ENCODE measurements around the gene AGBL4. TPM values are rescaled to one million over a fixed set of nuclear protein-coding genes. Genes with fewer than 3 reads are reported as not detected.

AGBL4 gene
- total and polyA plus RNA-seq, 8 donors = 0.32 to 1.3 (median 0.87) TPM

DNA sequence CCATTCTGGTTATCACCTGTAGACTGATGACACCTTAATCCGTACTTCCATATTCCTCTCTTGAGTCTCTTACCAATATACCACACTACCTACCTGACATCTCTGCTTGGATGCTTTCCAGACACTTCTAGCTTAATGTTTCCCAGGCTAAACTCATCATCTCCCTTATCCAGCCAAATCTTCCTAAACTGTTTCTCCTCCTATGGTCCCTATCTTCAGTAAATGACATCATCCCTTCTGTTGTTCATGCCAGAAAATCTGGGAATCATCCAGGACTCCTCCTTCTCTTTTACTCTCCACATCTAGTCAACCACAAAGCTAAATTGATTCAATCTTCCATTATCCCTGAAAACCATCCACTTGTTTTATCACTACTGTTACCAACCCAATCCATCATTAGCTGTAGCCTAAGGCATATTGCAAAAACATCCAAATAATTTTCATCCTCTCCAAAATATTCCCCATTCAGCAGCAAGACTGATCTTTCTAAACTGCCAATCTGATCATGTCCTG is 783.0 kb downstream of the AGBL4 start:
- Histone ChIP-seq H3K4me1 (no peaks in the 10 kb centered on the region), H3K9me3 (peaks cover 0 to 16% of the 10 kb centered on the region in 2 donors), H3K4me3 (no peak overlapping the region), H3K27ac (no peak overlapping the region), H3K36me3 (no peaks in the 10 kb centered on the region), H3K27me3 (no peaks in the 10 kb centered on the region)
- DNase-seq (no peak), ATAC-seq (no peak)
- TF ChIP-seq, protein P1, sequence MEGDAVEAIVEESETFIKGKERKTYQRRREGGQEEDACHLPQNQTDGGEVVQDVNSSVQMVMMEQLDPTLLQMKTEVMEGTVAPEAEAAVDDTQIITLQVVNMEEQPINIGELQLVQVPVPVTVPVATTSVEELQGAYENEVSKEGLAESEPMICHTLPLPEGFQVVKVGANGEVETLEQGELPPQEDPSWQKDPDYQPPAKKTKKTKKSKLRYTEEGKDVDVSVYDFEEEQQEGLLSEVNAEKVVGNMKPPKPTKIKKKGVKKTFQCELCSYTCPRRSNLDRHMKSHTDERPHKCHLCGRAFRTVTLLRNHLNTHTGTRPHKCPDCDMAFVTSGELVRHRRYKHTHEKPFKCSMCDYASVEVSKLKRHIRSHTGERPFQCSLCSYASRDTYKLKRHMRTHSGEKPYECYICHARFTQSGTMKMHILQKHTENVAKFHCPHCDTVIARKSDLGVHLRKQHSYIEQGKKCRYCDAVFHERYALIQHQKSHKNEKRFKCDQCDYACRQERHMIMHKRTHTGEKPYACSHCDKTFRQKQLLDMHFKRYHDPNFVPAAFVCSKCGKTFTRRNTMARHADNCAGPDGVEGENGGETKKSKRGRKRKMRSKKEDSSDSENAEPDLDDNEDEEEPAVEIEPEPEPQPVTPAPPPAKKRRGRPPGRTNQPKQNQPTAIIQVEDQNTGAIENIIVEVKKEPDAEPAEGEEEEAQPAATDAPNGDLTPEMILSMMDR (IDR thresholded peaks at IDR 0.05) = no peak
- intact Hi-C loops (cut with DNase I) = no loop called here

DNA sequence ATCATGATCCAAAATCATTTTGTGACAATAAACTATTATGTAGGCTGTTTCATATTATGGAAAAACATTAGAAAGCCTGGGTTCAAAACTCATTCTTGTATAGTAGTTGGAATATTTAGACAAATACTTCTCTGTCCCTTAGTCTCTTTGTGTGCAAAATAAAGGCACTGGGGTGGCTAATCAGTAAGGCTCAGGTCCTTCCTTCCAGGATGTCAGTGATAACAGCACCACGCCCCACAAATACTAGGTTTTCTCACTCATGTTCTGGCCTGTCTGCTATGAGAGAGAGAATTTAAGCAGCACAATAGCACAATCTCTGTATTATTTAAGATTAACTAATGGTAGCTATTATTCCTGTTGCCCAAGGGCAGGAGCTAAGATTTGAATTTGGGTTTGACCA is 788.8 kb downstream of the AGBL4 start:
- Histone ChIP-seq H3K27me3 (no peaks in the 10 kb centered on the region), H3K9me3 (peaks cover 0 to 16% of the 10 kb centered on the region in 2 donors), H3K36me3 (no peaks in the 10 kb centered on the region), H3K4me3 (no peak overlapping the region), H3K27ac (no peak overlapping the region), H3K4me1 (no peaks in the 10 kb centered on the region)
- DNase-seq = no peak
- intact Hi-C loops (cut with DNase I) = no loop called here
- TF ChIP-seq, protein P1 (IDR thresholded peaks at IDR 0.05) = no peak
- no peak for ATAC-seq

DNA sequence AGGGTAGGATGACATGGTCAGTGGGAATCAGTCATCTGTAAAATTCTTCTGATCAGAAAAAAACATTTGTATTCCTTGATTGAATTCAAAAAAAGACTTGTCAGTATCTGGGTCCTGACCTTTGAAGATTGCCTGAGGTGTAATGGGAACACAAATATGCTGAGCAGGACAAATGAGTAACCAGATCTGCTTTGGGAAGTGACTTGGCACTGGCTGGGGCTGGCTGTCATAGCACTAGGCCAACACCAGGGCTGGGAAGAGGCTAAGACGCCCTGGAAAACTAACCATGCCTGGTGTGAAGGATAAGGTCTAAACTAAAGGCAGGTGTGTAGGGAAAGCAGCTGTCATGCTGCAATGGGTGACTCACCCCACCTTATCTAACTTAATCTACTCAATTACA is 794.2 kb downstream of the AGBL4 start:
- H3K27ac ChIP-seq = no peak overlapping the region
- no peaks in the 10 kb centered on the region for H3K4me1 ChIP-seq
- H3K27me3 ChIP-seq = no peaks in the 10 kb centered on the region
- no peak overlapping the region for H3K4me3 ChIP-seq
- TF ChIP-seq, protein P1 (IDR thresholded peaks at IDR 0.05) = no peak
- no peak for DNase-seq
- H3K36me3 ChIP-seq = no peaks in the 10 kb centered on the region
- H3K9me3 ChIP-seq = no peaks in the 10 kb centered on the region
- intact Hi-C loops (cut with DNase I) = no loop called here
- ATAC-seq = no peak

DNA sequence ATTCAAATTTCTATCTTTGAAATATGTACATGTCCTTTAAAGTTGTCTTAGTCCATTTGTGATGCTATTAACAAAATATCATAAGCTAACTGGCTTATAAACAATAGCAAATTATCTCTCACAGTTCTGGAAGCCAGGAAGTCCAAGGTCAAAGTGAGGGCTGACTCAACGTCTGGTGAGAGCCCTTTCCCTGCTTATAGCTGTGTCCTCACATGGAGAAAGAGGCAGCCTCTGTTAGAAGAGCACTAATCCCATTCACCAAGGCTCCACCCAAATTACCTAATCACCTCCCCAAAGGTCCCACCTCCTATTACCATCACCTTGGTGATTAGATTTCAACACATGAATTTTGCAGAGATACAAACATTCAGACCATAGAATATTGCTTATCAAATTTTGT is 797.0 kb downstream of the AGBL4 start:
- no peaks in the 10 kb centered on the region for H3K4me1 ChIP-seq
- DNase-seq = no peak
- H3K4me3 ChIP-seq = no peak overlapping the region
- intact Hi-C loops (cut with DNase I) = no loop called here
- ATAC-seq = no peak
- no peak overlapping the region for H3K27ac ChIP-seq
- TF ChIP-seq, protein P1 (IDR thresholded peaks at IDR 0.05) = no peak
- H3K9me3 ChIP-seq = no peaks in the 10 kb centered on the region
- H3K36me3 ChIP-seq = no peaks in the 10 kb centered on the region
- H3K27me3 ChIP-seq = no peaks in the 10 kb centered on the region

- Histone ChIP-seq H3K27ac (no peak overlapping the region), H3K9me3 (no peaks in the 10 kb centered on the region), H3K27me3 (no peaks in the 10 kb centered on the region), H3K4me3 (no peak overlapping the region), H3K4me1 (no peaks in the 10 kb centered on the region), H3K36me3 (no peaks in the 10 kb centered on the region)
- DNase-seq (no peak), ATAC-seq (no peak)
- intact Hi-C loops (cut with DNase I) = no loop called here
- TF ChIP-seq, protein P1 (IDR thresholded peaks at IDR 0.05) = no peak
Measured at GRCh38 chr1:49225464-49225863, 798.3 kb downstream of the AGBL4 start.
